H1 (cell line): Measurements from ENCODE around the gene MITF. TPM values are rescaled to one million over a fixed set of nuclear protein-coding genes. Genes with fewer than 3 reads are reported as not detected.

Source experiments
- CTCF ChIA-PET: fragments of 300-600 bp; sonication (Branson Sonifier 250); formaldehyde crosslinking; loops from one replicate; lab custom pipeline; 2021; ENCODE audit not compliant: partially characterized antibody; lab: Charles Lee
- POLR2A ChIA-PET: fragments of 300-600 bp; sonication (Branson Sonifier 250); formaldehyde crosslinking; loops from one replicate; lab custom pipeline; 2021; ENCODE audit warnings: inconsistent platforms; ENCODE audit not compliant: partially characterized antibody; lab: Charles Lee
- DNase-seq, 2 experiments: peaks; one replicate each; pipeline versions ENCODE4 v3.0.0 to v3.0.0-alpha.2; 2010 to 2022; ENCODE audit warnings: low spot score in 2 of 2, low read depth in 1 of 2, mixed read lengths in 1 of 2
- FAIRE-seq: peaks from 2 replicates; lab custom pipeline; 2011; peaks lifted over from hg19 to GRCh38; lab: Jason Lieb, UNC
- H2AFZ ChIP-seq: 2 replicates; pipeline ENCODE4 v1.8.1; 2012; ENCODE audit warnings: low read length, inconsistent platforms
- H2AK5ac ChIP-seq: 2 replicates; pipeline ENCODE4 v1.6.1; 2013; ENCODE audit warnings: low read depth, low read length
- H2BK120ac ChIP-seq: replicated peaks from 2 replicates; pipeline ENCODE3; 2013; ENCODE audit warnings: low read depth, low read length, inconsistent platforms
- H2BK12ac ChIP-seq: 2 replicates; pipeline ENCODE4 v1.6.1; 2013; ENCODE audit warnings: low read depth, low read length
- H2BK15ac ChIP-seq: 2 replicates; pipeline ENCODE4 v1.6.1; 2013; ENCODE audit warnings: low read length
- H2BK20ac ChIP-seq: 2 replicates; pipeline ENCODE4 v1.6.1; 2013; ENCODE audit warnings: low read length
- H2BK5ac ChIP-seq: 2 replicates; pipeline ENCODE4 v1.6.1; 2013; ENCODE audit warnings: low read depth, low read length
- H3K14ac ChIP-seq: 2 replicates; pipeline ENCODE4 v1.6.1; 2013; ENCODE audit warnings: inconsistent platforms; ENCODE audit not compliant: insufficient read length
- H3K18ac ChIP-seq: 2 replicates; pipeline ENCODE4 v1.6.1; 2013; ENCODE audit warnings: low read length; ENCODE audit errors: extremely low read depth
- H3K23ac ChIP-seq: 2 replicates; pipeline ENCODE4 v1.6.1; 2013; ENCODE audit warnings: inconsistent platforms; ENCODE audit not compliant: insufficient read length
- H3K23me2 ChIP-seq: 2 replicates; pipeline ENCODE4 v1.6.1; 2013; ENCODE audit warnings: low read depth, low read length
- H3K27ac ChIP-seq: 2 replicates; pipeline ENCODE4 v1.6.1; 2011; ENCODE audit warnings: low read depth, low read length, inconsistent platforms
- H3K27me3 ChIP-seq, 4 experiments: replicated peaks in 1 of 4; 1 replicate in 1 of 4; 2 replicates in 3 of 4; pipeline versions ENCODE4 v1.6.1 to v1.8.1; 2011 to 2013; ENCODE audit warnings: low read length in 3 of 4, mild to moderate bottlenecking in 3 of 4, inconsistent platforms in 2 of 4, mixed read lengths in 2 of 4, moderate library complexity in 1 of 4; ENCODE audit not compliant: control insufficient read depth in 3 of 4, insufficient read depth in 3 of 4; ENCODE audit errors: extremely low read depth in 1 of 4
- H3K36me3 ChIP-seq, 4 experiments: 2 replicates each; pipeline versions ENCODE4 v1.6.1 to v1.8.1; 2011 to 2013; ENCODE audit warnings: mild to moderate bottlenecking in 4 of 4, low read length in 3 of 4, moderate library complexity in 2 of 4, control low read depth in 1 of 4, inconsistent platforms in 1 of 4; ENCODE audit not compliant: insufficient read depth in 4 of 4, control insufficient read depth in 2 of 4
- H3K4ac ChIP-seq: replicated peaks from 2 replicates; pipeline ENCODE3; 2013; ENCODE audit warnings: low read length, low read depth, mixed read lengths, inconsistent platforms; ENCODE audit not compliant: insufficient read length
- H3K4me1 ChIP-seq, 4 experiments: replicated peaks in 1 of 4; 1 replicate in 1 of 4; 2 replicates in 3 of 4; pipeline versions ENCODE4 v1.6.1 to v1.8.1; 2011 to 2013; ENCODE audit warnings: low read length in 3 of 4, inconsistent platforms in 2 of 4, mixed read lengths in 1 of 4; ENCODE audit not compliant: insufficient read depth in 4 of 4, control insufficient read depth in 3 of 4
- H3K4me2 ChIP-seq, 2 experiments: 2 replicates each; pipeline versions ENCODE4 v1.6.1 to v1.8.1; 2011 to 2013; ENCODE audit warnings: low read depth in 2 of 2, low read length in 2 of 2, control low read depth in 1 of 2, inconsistent platforms in 1 of 2, mild to moderate bottlenecking in 1 of 2; ENCODE audit not compliant: insufficient read depth in 1 of 2
- H3K4me3 ChIP-seq, 4 experiments: fragments of 200-600, 300-600 bp in 1 of 4; sonication (generic), shearing (Covaris generic), sonication (Bioruptor Twin) in 1 of 4; 2 replicates each; pipeline versions ENCODE4 v1.5.1 to v1.8.1; 2011 to 2016; ENCODE audit warnings: low read length in 4 of 4, low read depth in 3 of 4, control low read depth in 2 of 4, inconsistent platforms in 2 of 4, mild to moderate bottlenecking in 2 of 4, mixed read lengths in 1 of 4, moderate library complexity in 1 of 4; ENCODE audit not compliant: insufficient read depth in 2 of 4; ENCODE audit errors: extremely low read depth in 1 of 4
- H3K56ac ChIP-seq: replicated peaks from 2 replicates; pipeline ENCODE3; 2013; ENCODE audit warnings: low read depth, mild to moderate bottlenecking, mixed read lengths, low read length, inconsistent platforms; ENCODE audit not compliant: insufficient read length
- H3K79me1 ChIP-seq: 2 replicates; pipeline ENCODE4 v1.6.1; 2013; ENCODE audit warnings: low read depth, low read length, control low read depth
- H3K79me2 ChIP-seq, 2 experiments: 2 replicates each; pipeline versions ENCODE4 v1.6.1 to v1.8.1; 2012 to 2013; ENCODE audit warnings: low read length in 2 of 2, mild to moderate bottlenecking in 2 of 2, inconsistent platforms in 1 of 2; ENCODE audit not compliant: insufficient read depth in 2 of 2, control insufficient read depth in 1 of 2
- H3K9ac ChIP-seq, 4 experiments: replicated peaks in 1 of 4; 1 replicate in 1 of 4; 2 replicates in 3 of 4; pipeline versions ENCODE4 v1.6.1 to v1.8.1; 2011 to 2013; ENCODE audit warnings: low read depth in 3 of 4, low read length in 3 of 4, control low read depth in 2 of 4, mild to moderate bottlenecking in 2 of 4, moderate library complexity in 2 of 4, inconsistent platforms in 1 of 4; ENCODE audit errors: extremely low read depth in 1 of 4
- H3K9me3 ChIP-seq, 2 experiments: 2 replicates each; pipeline versions ENCODE4 v1.6.1 to v1.8.1; 2012 to 2013; ENCODE audit warnings: mild to moderate bottlenecking in 2 of 2, moderate library complexity in 2 of 2, control low read depth in 1 of 2, inconsistent platforms in 1 of 2, low read depth in 1 of 2, low read length in 1 of 2, mixed read lengths in 1 of 2; ENCODE audit not compliant: insufficient read depth in 2 of 2
- H4K20me1 ChIP-seq, 2 experiments: replicated peaks in 1 of 2; 2 replicates each; pipeline versions ENCODE3 to v1.8.1; 2011 to 2013; ENCODE audit warnings: inconsistent platforms in 2 of 2, low read length in 2 of 2, mild to moderate bottlenecking in 1 of 2; ENCODE audit not compliant: insufficient read depth in 2 of 2, control insufficient read depth in 1 of 2
- H4K5ac ChIP-seq: 2 replicates; pipeline ENCODE4 v1.6.1; 2013; ENCODE audit warnings: low read length, low read depth, mixed read lengths, inconsistent platforms; ENCODE audit not compliant: insufficient read length
- H4K8ac ChIP-seq: 2 replicates; pipeline ENCODE4 v1.8.0; 2013; ENCODE audit warnings: mild to moderate bottlenecking, moderate library complexity, low read length, inconsistent platforms; ENCODE audit not compliant: insufficient read depth; ENCODE audit errors: extremely low read depth
- H4K91ac ChIP-seq: replicated peaks from 2 replicates; pipeline ENCODE3; 2013; ENCODE audit warnings: low read length, mixed read lengths, inconsistent platforms; ENCODE audit not compliant: insufficient read length
- BACH1 ChIP-seq: IDR thresholded peaks from 2 replicates; pipeline ENCODE4 v1.6.1; 2012; ENCODE audit warnings: low read length, improper control_type of control experiment
- RBBP5 ChIP-seq: IDR thresholded peaks from 2 replicates; pipeline ENCODE4 v1.7.1; 2012; ENCODE audit warnings: low read depth, mild to moderate bottlenecking, inconsistent platforms, low read length, moderate library complexity, borderline replicate concordance
- RFX5 ChIP-seq: IDR thresholded peaks from 2 replicates; pipeline ENCODE4 v1.6.1; 2011; ENCODE audit warnings: low read depth, low read length, improper control_type of control experiment, borderline replicate concordance
- SP2 ChIP-seq: IDR thresholded peaks from 2 replicates; pipeline ENCODE4 v1.6.1; 2012; ENCODE audit warnings: mild to moderate bottlenecking, low read length, inconsistent platforms
- SRF ChIP-seq: IDR thresholded peaks from 2 replicates; pipeline ENCODE4 v1.6.1; 2011; ENCODE audit warnings: mild to moderate bottlenecking, low read depth, low read length, moderate library complexity
- WGBS, 2 experiments: shearing (Covaris generic) in 1 of 2; methylation state at CpG; one replicate each; pipeline versions ENCODE4 v1.1.6 to v1.1.7; 2013 to 2015; ENCODE audit warnings: low lambda C conversion rate in 2 of 2, mixed read lengths in 2 of 2, inconsistent platforms in 1 of 2, low coverage in 1 of 2, missing lambda C conversion rate in 1 of 2; ENCODE audit not compliant: insufficient replicate concordance in 2 of 2, insufficient coverage in 1 of 2, insufficient read length in 1 of 2; ENCODE audit errors: extremely low coverage in 1 of 2, missing lambda C conversion rate in 1 of 2; 5-methylcytosine and 5-hydroxymethylcytosine counted together
- polyA plus RNA-seq, 7 experiments: library from polyadenylated mRNA; depleted of rRNA in 3 of 7; stranded (reverse) in 5 of 7; unstranded in 2 of 7; fragments of >200 nt in 5 of 7; fragments of 200-250 nt in 2 of 7; gene quantifications; 1 replicate in 5 of 7; 2 replicates in 1 of 7; 4 replicates in 1 of 7; pipeline versions ENCODE4 v1.2.1 to v1.2.3, GENCODE V29; 2011 to 2013; ENCODE audit warnings: missing spikeins in 2 of 7, mixed read lengths in 2 of 7
- total RNA-seq: library from RNA; stranded (reverse); fragmentation: NEBNext Ultra II Directional; extraction: Animal tissue kit (Norgen Biotek cat#: 25700); gene quantifications from 2 replicates; pipeline ENCODE4 v1.2.1, GENCODE V29; 2021

The MITF gene
- total and polyA plus RNA-seq, 2 of the 8 experiments (the other 6 are each of a cell fraction or from before 2014, with no cell fraction given) = 0.53 to 1.4 TPM

- H4K20me1 ChIP-seq = no peaks in the 10 kb centered on the region
- WGBS, 2 experiments = 88% methylated on average over 2 of the region's 2 CpGs; no CpG with 5 or more reads in 1 of the 2 experiments
- ChIA-PET CTCF (interaction anchor here (1.1 kb wide), 1 partner anchor 24 kb away, joined by 3 read pairs; no protein-coding TSS in a partner anchor), POLR2A (no interaction called here)
- no peaks in the 10 kb centered on the region for H3K9me3 ChIP-seq
- no peak overlapping the region for H2BK12ac ChIP-seq
- no peak overlapping the region for H2BK15ac ChIP-seq
- H4K91ac ChIP-seq = no peak overlapping the region
- no peak overlapping the region for H4K8ac ChIP-seq
- H3K23me2 ChIP-seq = no peaks in the 10 kb centered on the region
- no peak overlapping the region for H3K4me2 ChIP-seq
- no peaks in the 10 kb centered on the region for H3K79me2 ChIP-seq
- no peak for FAIRE-seq
- H2BK5ac ChIP-seq = no peak overlapping the region
- no peak overlapping the region for H2AFZ ChIP-seq
- no peak overlapping the region for H3K9ac ChIP-seq
- H3K79me1 ChIP-seq = no peaks in the 10 kb centered on the region
- no peak overlapping the region for H3K4me3 ChIP-seq
- no peak overlapping the region for H3K27ac ChIP-seq
- no peak overlapping the region for H3K56ac ChIP-seq
- no peaks in the 10 kb centered on the region for H3K36me3 ChIP-seq
- H3K4me1 ChIP-seq = no peaks in the 10 kb centered on the region
- H3K4ac ChIP-seq = no peak overlapping the region
- H2BK120ac ChIP-seq = no peak overlapping the region
- H3K23ac ChIP-seq = no peak overlapping the region
- no peak overlapping the region for H3K18ac ChIP-seq
- H3K14ac ChIP-seq = no peak overlapping the region
- no peak overlapping the region for H4K5ac ChIP-seq
- H3K27me3 ChIP-seq = no peaks in the 10 kb centered on the region
- H2BK20ac ChIP-seq = no peak overlapping the region
- no peak for DNase-seq
- H2AK5ac ChIP-seq = no peak overlapping the region
- TF ChIP-seq RBBP5 (no peak), SP2 (no peak), BACH1 (no peak), RFX5 (no peak), SRF (no peak)
These were observed 22.9 kb downstream of the MITF start for GRCh38 chr3:69761896-69762767.
